Aorta (tissue), 4 donors: Measurements from ENCODE around the gene CDK5RAP3. TPM values are rescaled to one million over a fixed set of nuclear protein-coding genes. Genes with fewer than 3 reads are reported as not detected.

Experiments
- polyA plus RNA-seq, 2 donors: library from polyadenylated mRNA; stranded (reverse); fragments of 200-250 nt; gene quantifications; one replicate each; pipeline ENCODE4 v1.2.3, GENCODE V29; 2013
- total RNA-seq, 2 donors: library from RNA; stranded (reverse); fragmentation: NEBNext Ultra II Directional; extraction: Animal tissue kit (Norgen Biotek cat#: 25700); gene quantifications; one replicate each; pipeline ENCODE4 v1.2.1, GENCODE V29; 2021
- donor health status: healthy with polysubstance abuse.
- donor health status: Bipolar disorder and iron deficiency.
- donor health status: DM: no; HTN: no; CAD: no.
- donor health status: DM: yes; HTN: yes; CAD: no.

Gene CDK5RAP3
- total and polyA plus RNA-seq, 4 donors, result 66.1 to 679 (median 148) TPM

Other genes with a start within 250 kb of the CDK5RAP3 start
- gene TBX21, start 237.9 kb upstream of the CDK5RAP3 start, total RNA-seq, result under 1 TPM; 0.39 to 0.99 TPM
- gene TBX21, start 237.9 kb upstream of the CDK5RAP3 start, polyA plus RNA-seq, result not detected
- gene OSBPL7, start 149.3 kb upstream of the CDK5RAP3 start, total RNA-seq, result 10 to 100 TPM; 10.7 to 21.1 TPM
- gene OSBPL7, start 149.3 kb upstream of the CDK5RAP3 start, polyA plus RNA-seq, result 10 to 100 TPM in 1 of 2 donors, 1 to 10 TPM in 1; 8.9 to 20.1 TPM
- 10 to 100 TPM; 21.6 to 28.6 TPM for gene MRPL10, start 139.6 kb upstream of the CDK5RAP3 start, total RNA-seq
- gene MRPL10, start 139.6 kb upstream of the CDK5RAP3 start, polyA plus RNA-seq, result 10 to 100 TPM; 34.4 to 42.2 TPM
- gene LRRC46, start 139.4 kb upstream of the CDK5RAP3 start, total RNA-seq, result under 1 TPM in 1 of 2 donors, not detected in 1; 0.51 TPM
- gene LRRC46, start 139.4 kb upstream of the CDK5RAP3 start, polyA plus RNA-seq, result under 1 TPM in 1 of 2 donors, not detected in 1; 0.87 TPM
- 10 to 100 TPM; 19.3 to 37.6 TPM for gene SCRN2, start 129.8 kb upstream of the CDK5RAP3 start, total RNA-seq
- 10 to 100 TPM; 21.2 to 64.1 TPM for gene SCRN2, start 129.8 kb upstream of the CDK5RAP3 start, polyA plus RNA-seq
- gene SP6, start 120.0 kb upstream of the CDK5RAP3 start, total RNA-seq, result under 1 TPM; 0.78 to 0.81 TPM
- under 1 TPM in 1 of 2 donors, not detected in 1; 0.25 TPM for gene SP6, start 120.0 kb upstream of the CDK5RAP3 start, polyA plus RNA-seq
- gene SP2, start 74.9 kb upstream of the CDK5RAP3 start, total RNA-seq, result 10 to 100 TPM; 14.3 to 18.0 TPM
- 10 to 100 TPM in 1 of 2 donors, 1 to 10 TPM in 1; 7.5 to 12.0 TPM for gene SP2, start 74.9 kb upstream of the CDK5RAP3 start, polyA plus RNA-seq
- gene PNPO, start 29.5 kb upstream of the CDK5RAP3 start, total RNA-seq, result 10 to 100 TPM; 14.3 to 19.5 TPM
- 1 to 10 TPM; 4.9 to 6.9 TPM for gene PNPO, start 29.5 kb upstream of the CDK5RAP3 start, polyA plus RNA-seq
- gene PRR15L, start 13.2 kb upstream of the CDK5RAP3 start, total RNA-seq, result not detected
- gene PRR15L, start 13.2 kb upstream of the CDK5RAP3 start, polyA plus RNA-seq, result 10 to 100 TPM in 1 of 2 donors, under 1 TPM in 1; 0.87 to 43.5 TPM
- gene COPZ2, start 66.7 kb downstream of the CDK5RAP3 start, total RNA-seq, result 10 to 100 TPM; 59.9 to 84.2 TPM
- 100 to 1,000 TPM; 104 to 108 TPM for gene COPZ2, start 66.7 kb downstream of the CDK5RAP3 start, polyA plus RNA-seq
- 100 to 1,000 TPM; 161 to 250 TPM for gene NFE2L1, start 77.2 kb downstream of the CDK5RAP3 start, total RNA-seq
- gene NFE2L1, start 77.2 kb downstream of the CDK5RAP3 start, polyA plus RNA-seq, result 10 to 100 TPM; 80.6 to 83.3 TPM
- gene CBX1, start 130.4 kb downstream of the CDK5RAP3 start, total RNA-seq, result 10 to 100 TPM; 45.6 to 81.1 TPM
- gene CBX1, start 130.4 kb downstream of the CDK5RAP3 start, polyA plus RNA-seq, result 10 to 100 TPM; 33.3 to 52.3 TPM
- 10 to 100 TPM; 17.4 to 18.8 TPM for gene SNX11, start 136.7 kb downstream of the CDK5RAP3 start, total RNA-seq
- 10 to 100 TPM; 11.7 to 17.2 TPM for gene SNX11, start 136.7 kb downstream of the CDK5RAP3 start, polyA plus RNA-seq